ENCODE data around the gene MRNIP.

DNA sequence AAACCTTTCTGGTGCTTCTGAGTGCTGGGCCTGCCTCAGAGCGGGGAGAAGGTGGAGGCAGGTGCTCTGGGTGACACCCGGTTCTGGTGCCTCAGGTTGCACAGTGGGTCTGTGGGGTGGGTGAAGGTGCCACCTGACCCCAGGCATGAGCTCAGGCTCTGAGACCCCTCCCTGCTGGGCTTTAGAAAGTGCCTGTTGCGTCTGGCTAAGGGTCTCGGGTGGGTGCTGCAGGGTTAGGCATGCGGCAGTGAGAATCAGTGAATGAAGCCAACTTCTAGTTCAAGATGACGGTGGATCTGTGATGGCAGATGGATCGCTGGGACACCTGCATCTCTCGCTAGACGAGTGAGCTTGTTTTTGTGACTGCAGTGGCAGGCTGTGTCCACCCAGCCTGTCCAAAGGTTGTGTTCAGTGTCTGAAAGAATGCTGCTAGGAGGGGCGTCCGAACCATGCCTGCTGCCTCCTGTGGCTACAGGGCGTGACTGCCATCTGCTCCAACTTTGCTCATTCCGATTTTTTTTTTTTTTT, 32.9 kb downstream of the MRNIP start:
- TF ChIP-seq CTCF (IDR thresholded peaks at IDR 0.05 in 8 of 11, conservative IDR thresholded peaks at IDR 0.05 in 3 of 11) (no peak), POLR2AphosphoS5 (IDR thresholded peaks at IDR 0.05) (peak in 2 of 3 donors; percentile 19 to 37)
